ENCODE measurements around the gene APBB2. TPM values are rescaled to one million over a fixed set of nuclear protein-coding genes. Genes with fewer than 3 reads are reported as not detected.

APBB2 gene
- total RNA-seq: 3.7 TPM

DNA sequence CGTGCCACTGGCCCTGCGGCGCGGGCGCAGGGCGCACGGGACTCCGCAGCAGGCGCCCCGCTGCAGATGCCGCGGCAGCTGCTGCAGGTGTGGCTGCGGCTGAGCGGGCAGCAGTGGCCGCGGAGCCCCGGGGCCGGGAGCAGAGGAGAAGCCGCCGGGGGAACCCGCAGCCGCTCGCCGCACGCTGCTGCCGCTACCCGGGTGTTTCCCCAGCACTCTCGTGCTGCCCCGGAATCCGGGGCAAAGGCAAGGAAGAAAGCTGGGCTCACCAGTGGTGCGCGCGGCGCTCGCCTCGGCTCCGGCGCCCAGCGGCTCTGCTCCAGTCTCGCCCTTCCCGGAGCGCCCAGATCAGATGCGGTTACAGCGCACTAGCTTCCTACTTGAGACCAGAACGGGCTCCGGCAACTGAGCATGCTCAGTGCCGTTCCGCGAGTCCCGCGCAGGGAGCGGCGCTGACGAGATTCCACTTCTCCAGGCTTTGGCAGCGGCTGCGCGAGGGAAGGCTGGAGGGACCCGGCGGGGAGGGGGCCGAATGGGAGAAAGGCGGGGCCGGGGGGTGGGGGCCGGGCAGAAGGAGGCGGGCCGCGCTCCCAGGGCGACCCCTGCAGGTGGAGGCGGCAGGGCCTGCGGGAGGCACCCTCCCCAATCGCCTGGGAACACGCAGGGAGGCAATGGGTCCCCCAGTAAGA is at the start of gene APBB2:
Gene APBB2 (minus strand): TSS at position 407 of the 689 bp plus-strand sequence. CDS start 181,288 bp downstream, outside the sequence.
- H3K9me3 ChIP-seq (ENCODE audit: low read depth, low read length): no peaks in the 10 kb centered on the region
- peaks cover 62% of the 10 kb centered on the region for H3K27me3 ChIP-seq (ENCODE audit: insufficient read depth, low read length)
- H3K4me3 ChIP-seq (ENCODE audit: low read length): peak within 1 kb of the TSS; percentile 40
- H3K4me1 ChIP-seq (ENCODE audit: insufficient read depth, low read length): peaks cover 25% of the 10 kb centered on the region

DNA sequence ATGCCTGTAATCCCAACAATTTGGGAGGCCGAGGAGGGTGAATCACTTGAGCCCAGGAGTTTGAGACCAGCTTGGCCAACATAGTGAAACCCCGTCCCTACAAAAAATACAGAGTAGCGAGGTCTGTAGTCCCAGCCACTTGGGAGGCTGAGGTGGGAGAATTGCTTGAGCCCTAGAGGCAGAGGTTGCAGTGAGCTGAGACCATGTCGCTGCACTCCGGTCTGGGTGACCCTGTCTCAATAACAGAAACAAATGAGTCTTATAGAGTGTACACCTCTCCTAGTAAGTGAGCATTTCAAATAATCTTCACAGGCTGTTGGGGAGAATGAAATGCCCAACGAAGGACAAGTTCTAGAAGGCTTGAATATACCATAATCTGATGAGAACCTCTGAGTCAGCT is 47.9 kb upstream of the APBB2 start:
- Histone ChIP-seq H3K4me3 (ENCODE audit: low read length) (no peak overlapping the region), H3K9me3 (ENCODE audit: low read depth, low read length) (no peaks in the 10 kb centered on the region), H3K4me1 (ENCODE audit: insufficient read depth, low read length) (peaks cover 7% of the 10 kb centered on the region), H3K27me3 (ENCODE audit: insufficient read depth, low read length) (peaks cover 21% of the 10 kb centered on the region)

DNA sequence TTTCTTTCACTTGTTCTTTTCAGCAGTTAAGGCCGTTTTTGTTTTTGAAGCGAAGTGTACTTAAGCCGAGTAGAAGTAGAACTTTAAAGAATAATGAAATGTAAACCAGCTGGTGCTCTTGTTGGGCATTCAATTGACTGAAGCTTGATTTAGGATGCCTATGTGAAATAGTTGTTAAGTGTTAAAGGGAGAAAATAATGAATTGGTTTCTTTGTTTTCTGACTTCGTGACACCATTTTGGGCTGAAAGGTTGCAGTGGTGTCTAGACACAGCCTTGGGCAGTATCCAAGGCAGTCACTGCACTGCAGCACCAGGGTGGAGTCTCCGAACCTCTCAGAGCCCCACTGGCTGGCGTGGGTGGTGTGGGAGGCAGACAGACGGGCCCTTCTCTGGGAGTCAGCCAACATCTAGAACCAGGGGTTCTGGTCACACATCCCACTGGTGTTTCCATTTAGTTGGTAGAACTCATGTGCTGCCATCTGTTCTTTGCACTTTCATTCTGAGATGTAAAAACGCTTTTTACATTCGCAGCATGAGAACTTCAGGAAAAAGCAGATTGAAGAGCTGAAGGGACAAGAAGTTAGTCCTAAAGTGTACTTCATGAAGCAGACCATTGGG is 45.9 kb upstream of the APBB2 start:
- Histone ChIP-seq H3K4me3 (ENCODE audit: low read length) (no peak overlapping the region), H3K27me3 (ENCODE audit: insufficient read depth, low read length) (peaks cover 40% of the 10 kb centered on the region), H3K4me1 (ENCODE audit: insufficient read depth, low read length) (peaks cover 15% of the 10 kb centered on the region), H3K9me3 (ENCODE audit: low read depth, low read length) (no peaks in the 10 kb centered on the region)

DNA sequence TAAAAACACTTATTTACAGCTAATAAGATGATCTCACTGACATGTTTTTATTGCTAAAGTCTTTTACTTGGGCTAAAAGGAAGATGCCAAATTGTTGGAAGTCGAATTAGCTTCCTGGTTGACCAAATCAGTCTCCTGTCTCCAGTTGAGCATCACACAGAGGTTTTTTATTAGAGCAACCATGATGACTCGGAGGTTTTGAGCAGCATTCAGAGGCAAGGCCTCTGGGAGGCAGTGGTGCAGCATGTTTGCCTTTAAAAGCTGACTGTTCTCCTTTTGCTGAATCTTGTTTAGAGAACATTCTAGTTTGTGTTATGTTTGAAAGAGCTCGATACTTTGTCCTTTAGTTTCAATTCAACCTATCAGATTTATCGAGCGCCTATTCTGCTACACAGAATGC is 44.4 kb upstream of the APBB2 start:
- Histone ChIP-seq H3K27me3 (ENCODE audit: insufficient read depth, low read length) (peaks cover 49% of the 10 kb centered on the region), H3K9me3 (ENCODE audit: low read depth, low read length) (no peaks in the 10 kb centered on the region), H3K4me1 (ENCODE audit: insufficient read depth, low read length) (peaks cover 15% of the 10 kb centered on the region), H3K4me3 (ENCODE audit: low read length) (no peak overlapping the region)

DNA sequence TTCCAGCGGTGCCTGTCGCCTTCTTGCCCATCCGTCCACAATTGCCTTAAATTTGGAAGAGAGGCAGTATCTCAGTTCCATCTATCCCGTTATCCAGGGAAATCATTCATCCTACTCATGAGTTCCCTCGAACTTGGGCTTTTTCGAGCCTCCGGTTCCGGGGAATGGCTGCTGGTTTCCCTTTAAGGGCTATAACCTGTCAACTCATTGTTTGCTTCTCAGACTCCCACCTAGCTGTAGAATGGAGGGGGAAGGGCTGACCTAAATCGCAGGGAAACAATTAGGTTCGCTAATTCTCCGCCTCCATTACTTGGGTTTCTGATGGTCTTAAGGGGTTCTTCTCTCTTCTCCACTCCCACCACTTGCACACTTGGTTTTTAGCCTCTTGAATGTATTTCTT is 43.6 kb upstream of the APBB2 start:
- H3K9me3 ChIP-seq (ENCODE audit: low read depth, low read length): no peaks in the 10 kb centered on the region
- peaks cover 15% of the 10 kb centered on the region for H3K4me1 ChIP-seq (ENCODE audit: insufficient read depth, low read length)
- H3K4me3 ChIP-seq (ENCODE audit: low read length): no peak overlapping the region
- peaks cover 47% of the 10 kb centered on the region for H3K27me3 ChIP-seq (ENCODE audit: insufficient read depth, low read length)

DNA sequence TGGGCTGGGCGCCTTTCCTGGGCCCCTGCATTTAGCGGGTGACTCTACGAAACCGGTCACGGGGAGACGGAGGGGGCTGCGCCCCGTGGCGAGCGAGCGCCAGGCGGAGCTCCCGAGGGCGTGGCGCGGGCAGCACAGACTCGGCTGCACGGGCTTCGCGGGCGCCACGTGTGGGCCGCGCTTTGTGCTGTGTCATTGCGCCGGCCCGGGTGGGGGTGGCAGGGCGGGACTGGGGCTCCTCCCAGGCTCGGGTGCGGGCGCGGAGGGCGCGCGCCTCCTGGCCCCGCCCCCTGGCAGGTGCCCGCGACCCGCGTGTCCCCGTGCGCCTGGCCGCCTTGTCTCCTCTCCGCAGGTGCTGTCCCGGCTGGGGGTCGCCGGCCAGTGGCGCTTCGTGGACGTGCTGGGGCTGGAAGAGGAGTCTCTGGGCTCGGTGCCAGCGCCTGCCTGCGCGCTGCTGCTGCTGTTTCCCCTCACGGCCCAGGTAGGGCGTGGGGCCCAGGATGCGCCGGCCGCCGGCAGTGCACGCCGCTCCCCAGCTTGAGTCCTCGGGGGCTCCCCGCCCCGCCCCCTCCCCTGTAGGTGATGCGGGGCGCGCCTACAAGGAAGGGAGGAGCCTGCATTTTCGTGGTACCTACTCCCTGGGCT is 43.0 kb upstream of the APBB2 start:
- H3K9me3 ChIP-seq (ENCODE audit: low read depth, low read length): no peaks in the 10 kb centered on the region
- H3K4me3 ChIP-seq (ENCODE audit: low read length): no peak overlapping the region
- peaks cover 47% of the 10 kb centered on the region for H3K27me3 ChIP-seq (ENCODE audit: insufficient read depth, low read length)
- H3K4me1 ChIP-seq (ENCODE audit: insufficient read depth, low read length): peaks cover 15% of the 10 kb centered on the region

DNA sequence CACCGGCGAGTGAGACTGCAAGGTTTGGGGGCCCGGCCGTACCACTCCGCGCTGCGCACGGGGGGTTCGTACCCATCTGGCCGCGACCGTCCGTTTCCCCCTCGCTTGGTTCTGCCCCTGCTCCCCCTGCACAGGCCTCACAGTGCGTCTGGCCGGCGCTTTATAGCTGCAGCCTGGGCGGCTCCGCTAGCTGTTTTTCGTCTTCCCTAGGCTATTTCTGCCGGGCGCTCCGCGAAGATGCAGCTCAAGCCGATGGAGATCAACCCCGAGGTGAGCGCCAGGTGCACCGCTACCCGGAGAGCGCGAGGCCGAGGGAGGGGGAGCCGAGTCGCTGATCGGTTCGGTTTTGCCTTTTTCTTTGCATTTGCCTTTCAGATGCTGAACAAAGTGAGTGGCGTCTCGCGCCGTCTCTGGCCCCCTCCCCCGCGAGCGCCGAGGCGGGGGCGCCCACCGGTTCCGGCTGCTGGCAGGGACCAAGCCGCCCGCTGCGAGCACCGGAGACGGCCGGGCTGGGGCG is 42.5 kb upstream of the APBB2 start, which contains the start of gene UCHL1:
Gene UCHL1 (plus strand): TSS at position 189 of the 517 bp plus-strand sequence. CDS start 49 bp downstream, at position 238.
- H3K4me3 ChIP-seq (ENCODE audit: low read length): no peak within 1 kb of the TSS
- peaks cover 47% of the 10 kb centered on the region for H3K27me3 ChIP-seq (ENCODE audit: insufficient read depth, low read length)
- H3K4me1 ChIP-seq (ENCODE audit: insufficient read depth, low read length): peaks cover 15% of the 10 kb centered on the region
- no peaks in the 10 kb centered on the region for H3K9me3 ChIP-seq (ENCODE audit: low read depth, low read length)

DNA sequence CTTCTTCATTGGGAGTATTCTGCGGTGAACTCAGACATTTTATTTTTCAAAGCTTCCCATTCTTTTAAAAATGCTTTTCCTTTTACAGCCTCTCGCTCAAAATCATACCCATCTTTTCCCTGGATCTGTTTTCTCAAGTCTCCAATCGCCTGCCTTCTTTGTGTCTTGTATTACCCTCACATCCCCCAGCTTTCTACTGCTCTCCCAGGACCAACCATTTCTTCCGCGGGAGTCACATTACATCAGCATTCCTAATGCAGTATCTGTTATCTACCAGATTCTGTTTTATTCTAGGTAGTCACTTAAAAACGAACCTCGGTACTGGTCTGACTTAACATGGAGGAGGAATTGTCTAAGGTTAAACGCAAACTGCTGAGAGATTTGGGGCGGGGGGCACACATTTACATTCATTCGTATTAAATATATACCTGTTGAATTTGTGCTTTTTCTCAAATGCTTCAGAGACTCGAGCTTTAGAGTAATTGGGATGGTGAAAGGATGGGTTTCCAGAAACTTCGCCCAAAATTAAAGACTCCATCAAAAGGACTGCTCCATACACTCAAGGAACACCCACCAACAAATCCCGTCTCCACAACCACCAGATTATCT is 41.9 kb upstream of the APBB2 start:
- Histone ChIP-seq H3K4me3 (ENCODE audit: low read length) (no peak overlapping the region), H3K9me3 (ENCODE audit: low read depth, low read length) (no peaks in the 10 kb centered on the region), H3K4me1 (ENCODE audit: insufficient read depth, low read length) (peaks cover 15% of the 10 kb centered on the region), H3K27me3 (ENCODE audit: insufficient read depth, low read length) (peaks cover 50% of the 10 kb centered on the region)

DNA sequence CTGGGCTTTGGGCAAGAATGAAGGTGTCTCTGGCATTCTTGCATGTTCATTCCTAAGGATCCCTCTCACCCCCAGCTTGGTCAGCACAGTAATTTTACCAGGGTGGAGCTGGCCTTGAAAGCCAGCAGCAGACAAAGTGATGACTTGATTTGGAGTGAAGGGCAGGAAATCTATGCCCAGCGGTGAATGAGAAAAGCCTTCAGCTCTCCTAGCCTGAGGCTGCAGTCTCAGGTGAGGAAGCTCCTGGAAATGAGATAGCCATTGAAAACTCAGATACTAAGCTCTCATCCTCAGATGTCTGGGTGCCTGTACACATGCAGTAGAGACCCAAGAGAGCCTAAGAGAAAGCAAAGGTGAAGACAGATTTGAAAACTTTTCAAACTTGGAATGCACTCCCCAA is 31.6 kb upstream of the APBB2 start:
- Histone ChIP-seq H3K4me1 (ENCODE audit: insufficient read depth, low read length) (no peaks in the 10 kb centered on the region), H3K9me3 (ENCODE audit: low read depth, low read length) (no peaks in the 10 kb centered on the region), H3K27me3 (ENCODE audit: insufficient read depth, low read length) (peaks cover 6% of the 10 kb centered on the region), H3K4me3 (ENCODE audit: low read length) (no peak overlapping the region)

DNA sequence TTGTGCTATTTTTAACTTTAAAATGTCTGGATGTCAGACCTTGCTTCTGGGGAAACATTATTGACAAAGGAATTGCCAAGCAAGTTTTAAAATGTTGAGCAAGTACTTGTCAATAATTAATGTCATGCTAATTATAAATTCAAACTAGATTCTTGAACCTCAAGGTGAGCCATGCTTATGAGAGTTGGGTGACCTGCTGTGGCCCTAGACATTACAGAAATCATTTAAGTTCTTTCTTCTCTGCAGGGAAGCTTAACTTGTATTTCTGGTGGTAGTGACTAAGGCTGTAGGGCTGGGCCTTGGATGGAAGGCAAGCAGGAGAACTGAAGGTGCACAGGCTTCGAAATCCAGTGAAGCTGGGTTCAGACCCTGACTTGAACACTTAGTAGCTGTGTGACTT is 27.6 kb upstream of the APBB2 start:
- H3K4me3 ChIP-seq (ENCODE audit: low read length): no peak overlapping the region
- no peaks in the 10 kb centered on the region for H3K4me1 ChIP-seq (ENCODE audit: insufficient read depth, low read length)
- H3K9me3 ChIP-seq (ENCODE audit: low read depth, low read length): no peaks in the 10 kb centered on the region
- H3K27me3 ChIP-seq (ENCODE audit: insufficient read depth, low read length): peaks cover 6% of the 10 kb centered on the region

DNA sequence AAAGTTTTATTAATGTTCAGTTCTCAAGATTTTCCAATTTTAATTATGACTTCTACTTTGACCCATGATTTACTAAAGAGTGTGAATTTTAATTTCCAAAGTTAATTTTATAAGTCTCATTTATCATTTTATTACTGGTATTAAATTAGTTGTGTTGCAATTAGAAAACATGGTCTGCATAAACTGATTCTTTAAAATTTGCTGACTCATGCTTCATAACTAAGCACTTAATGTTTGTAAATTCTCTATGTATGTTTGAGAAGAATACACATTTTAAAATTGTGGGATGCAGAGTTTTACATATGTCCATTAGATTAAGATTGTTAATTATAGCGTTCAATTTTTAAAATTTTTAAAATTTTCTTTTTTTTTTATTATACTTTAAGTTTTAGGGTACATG is 22.2 kb upstream of the APBB2 start:
- H3K27me3 ChIP-seq (ENCODE audit: insufficient read depth, low read length): no peaks in the 10 kb centered on the region
- H3K4me3 ChIP-seq (ENCODE audit: low read length): no peak overlapping the region
- no peaks in the 10 kb centered on the region for H3K9me3 ChIP-seq (ENCODE audit: low read depth, low read length)
- H3K4me1 ChIP-seq (ENCODE audit: insufficient read depth, low read length): no peaks in the 10 kb centered on the region

DNA sequence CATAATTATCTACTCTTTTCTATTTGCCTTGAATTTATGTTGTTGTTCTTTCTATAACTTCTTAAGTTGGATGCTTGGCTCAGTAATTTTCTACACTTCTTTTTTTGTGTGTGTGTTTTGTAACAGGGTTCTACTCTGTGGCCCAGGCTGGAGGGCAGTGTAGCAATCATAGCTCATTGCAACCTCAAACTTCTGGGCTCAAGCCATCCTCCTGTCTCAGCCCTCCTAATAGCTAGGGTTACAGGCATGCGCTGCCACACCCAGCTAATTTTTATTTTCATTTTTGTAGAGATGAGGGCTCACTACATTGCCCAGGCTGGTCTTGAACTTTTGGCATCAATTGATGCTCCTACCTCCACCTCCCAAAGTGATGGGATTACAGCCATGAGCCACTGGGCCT is 21.7 kb upstream of the APBB2 start:
- no peaks in the 10 kb centered on the region for H3K4me1 ChIP-seq (ENCODE audit: insufficient read depth, low read length)
- H3K9me3 ChIP-seq (ENCODE audit: low read depth, low read length): no peaks in the 10 kb centered on the region
- H3K4me3 ChIP-seq (ENCODE audit: low read length): no peak overlapping the region
- H3K27me3 ChIP-seq (ENCODE audit: insufficient read depth, low read length): no peaks in the 10 kb centered on the region

DNA sequence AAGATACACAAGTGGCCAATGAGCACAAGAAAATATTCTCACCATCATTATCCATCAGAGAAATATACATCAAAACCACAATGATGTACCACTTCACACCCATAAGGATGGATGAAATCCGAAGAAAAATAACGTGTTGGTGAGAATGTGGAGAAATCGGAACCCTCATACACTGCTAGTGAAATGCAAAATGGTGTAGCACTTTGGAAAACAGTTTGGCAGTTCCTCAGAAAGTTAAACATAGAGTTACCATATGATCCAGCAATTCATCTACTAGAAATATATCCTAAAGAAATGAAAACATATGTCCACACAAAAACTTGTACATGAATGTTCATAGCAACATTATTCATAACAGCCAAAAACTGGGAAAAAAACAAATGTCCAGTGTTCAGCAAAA is 18.5 kb upstream of the APBB2 start:
- Histone ChIP-seq H3K4me3 (ENCODE audit: low read length) (no peak overlapping the region), H3K27me3 (ENCODE audit: insufficient read depth, low read length) (no peaks in the 10 kb centered on the region), H3K9me3 (ENCODE audit: low read depth, low read length) (no peaks in the 10 kb centered on the region), H3K4me1 (ENCODE audit: insufficient read depth, low read length) (no peaks in the 10 kb centered on the region)

DNA sequence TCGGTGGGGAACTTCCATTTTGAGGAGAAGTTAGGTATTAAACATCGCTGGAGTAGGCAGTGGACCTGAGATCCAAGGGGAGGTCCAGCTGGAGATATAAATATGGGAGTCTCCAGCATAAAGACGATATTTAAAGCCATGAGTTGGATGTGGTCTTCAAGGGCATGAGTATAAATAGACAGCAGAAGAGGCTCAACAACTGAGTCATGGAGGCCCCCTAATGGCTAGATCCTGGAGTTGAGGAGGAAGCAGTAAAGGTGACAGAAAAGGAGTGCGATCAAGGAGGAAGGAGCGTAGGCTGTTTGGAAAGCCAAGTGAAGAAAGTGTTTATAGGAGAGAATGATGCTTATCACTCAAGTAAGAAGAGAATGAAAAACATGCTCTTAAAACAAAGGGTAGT is 18.1 kb upstream of the APBB2 start:
- Histone ChIP-seq H3K4me1 (ENCODE audit: insufficient read depth, low read length) (no peaks in the 10 kb centered on the region), H3K9me3 (ENCODE audit: low read depth, low read length) (no peaks in the 10 kb centered on the region), H3K4me3 (ENCODE audit: low read length) (no peak overlapping the region), H3K27me3 (ENCODE audit: insufficient read depth, low read length) (no peaks in the 10 kb centered on the region)

DNA sequence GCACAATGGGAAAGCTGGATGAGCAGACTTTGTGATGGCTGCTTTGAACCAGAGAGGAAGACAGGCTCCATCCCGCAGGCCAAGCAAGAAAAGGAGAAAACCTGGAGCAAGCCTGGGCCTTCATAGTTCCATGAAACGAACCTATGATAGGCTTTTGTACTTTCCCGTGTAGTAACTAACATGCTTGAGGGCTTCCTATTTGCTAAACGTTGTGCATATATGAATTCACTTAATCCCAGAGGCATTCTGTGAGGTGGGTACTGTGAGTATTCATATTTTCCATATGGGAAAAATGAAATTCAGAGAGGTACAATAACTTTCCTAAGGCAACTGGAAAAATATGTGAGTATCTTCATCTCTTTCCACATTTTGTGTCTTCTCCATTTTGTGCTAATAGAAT is 13.6 kb upstream of the APBB2 start:
- no peaks in the 10 kb centered on the region for H3K9me3 ChIP-seq (ENCODE audit: low read depth, low read length)
- H3K27me3 ChIP-seq (ENCODE audit: insufficient read depth, low read length): no peaks in the 10 kb centered on the region
- H3K4me3 ChIP-seq (ENCODE audit: low read length): no peak overlapping the region
- no peaks in the 10 kb centered on the region for H3K4me1 ChIP-seq (ENCODE audit: insufficient read depth, low read length)

Measured in mononuclear cell (primary cell).